Esophagus squamous epithelium (tissue), 4 donors: ENCODE data around the gene CHRM1.

Experiments
- POLR2A ChIP-seq, 4 donors: fragments of 450-650 bp; IDR thresholded peaks; one replicate each; pipeline ENCODE4 v1.6.1; 2017; ENCODE audit warnings: antibody characterized with exemption in 4 of 4, mild to moderate bottlenecking in 4 of 4, moderate library complexity in 3 of 4
- TF ChIP-seq, protein P1 (sequence below), 6 experiments: fragments of 450-650 bp in 4 of 6; fragments of 200-600 bp in 2 of 6; sonication (generic) in 2 of 6; IDR thresholded peaks; one replicate each; pipeline ENCODE4 v1.5.1; 2016 to 2019; ENCODE audit warnings: antibody characterized with exemption in 6 of 6, mild to moderate bottlenecking in 4 of 6, moderate library complexity in 4 of 6

DNA sequence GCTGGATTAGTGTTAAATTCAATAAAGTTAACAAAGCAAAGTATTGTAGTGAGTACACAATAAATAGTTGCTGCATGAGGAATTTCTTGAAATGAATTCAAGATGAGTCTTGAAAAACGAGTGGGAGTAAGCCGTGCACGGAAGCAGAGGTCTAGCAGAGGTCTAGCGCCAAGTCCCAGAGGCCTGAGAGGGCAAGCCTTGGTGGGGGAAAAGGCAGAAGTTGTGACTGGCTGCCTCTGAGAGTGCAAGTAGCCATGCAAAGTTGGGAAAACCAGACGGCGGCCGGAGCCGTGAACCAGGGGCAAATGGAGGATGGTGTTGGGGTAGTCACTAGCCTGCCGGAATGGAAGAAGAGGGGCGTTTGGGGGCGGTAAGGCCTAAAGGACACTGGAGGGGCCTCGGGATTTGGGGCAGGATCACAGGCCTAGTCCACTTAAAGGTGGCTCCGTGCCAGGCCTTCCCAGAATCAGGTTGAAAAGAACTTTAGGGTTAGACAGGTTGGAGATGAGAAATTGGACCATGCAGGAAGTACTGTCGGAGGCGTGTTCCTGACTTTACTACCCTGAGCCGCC, 40.8 kb downstream of the CHRM1 start:
- TF ChIP-seq, protein P1, sequence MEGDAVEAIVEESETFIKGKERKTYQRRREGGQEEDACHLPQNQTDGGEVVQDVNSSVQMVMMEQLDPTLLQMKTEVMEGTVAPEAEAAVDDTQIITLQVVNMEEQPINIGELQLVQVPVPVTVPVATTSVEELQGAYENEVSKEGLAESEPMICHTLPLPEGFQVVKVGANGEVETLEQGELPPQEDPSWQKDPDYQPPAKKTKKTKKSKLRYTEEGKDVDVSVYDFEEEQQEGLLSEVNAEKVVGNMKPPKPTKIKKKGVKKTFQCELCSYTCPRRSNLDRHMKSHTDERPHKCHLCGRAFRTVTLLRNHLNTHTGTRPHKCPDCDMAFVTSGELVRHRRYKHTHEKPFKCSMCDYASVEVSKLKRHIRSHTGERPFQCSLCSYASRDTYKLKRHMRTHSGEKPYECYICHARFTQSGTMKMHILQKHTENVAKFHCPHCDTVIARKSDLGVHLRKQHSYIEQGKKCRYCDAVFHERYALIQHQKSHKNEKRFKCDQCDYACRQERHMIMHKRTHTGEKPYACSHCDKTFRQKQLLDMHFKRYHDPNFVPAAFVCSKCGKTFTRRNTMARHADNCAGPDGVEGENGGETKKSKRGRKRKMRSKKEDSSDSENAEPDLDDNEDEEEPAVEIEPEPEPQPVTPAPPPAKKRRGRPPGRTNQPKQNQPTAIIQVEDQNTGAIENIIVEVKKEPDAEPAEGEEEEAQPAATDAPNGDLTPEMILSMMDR (IDR thresholded peaks at IDR 0.05), result no peak
- TF ChIP-seq POLR2A (IDR thresholded peaks at IDR 0.05), result no peak
